Adrenal gland (tissue), 5 donors: ENCODE data around the gene KRTAP9-4.

ENCODE experiments used
- CTCF ChIP-seq, 6 experiments: fragments of 450-650 bp in 4 of 6; fragments of 200-600 bp in 2 of 6; sonication (generic) in 1 of 6; IDR thresholded peaks; 1 replicate in 5 of 6; 2 replicates in 1 of 6; pipeline versions ENCODE4 v1.5.1 to v1.8.0; 2016 to 2021; ENCODE audit warnings: antibody characterized with exemption in 6 of 6, mild to moderate bottlenecking in 2 of 6, moderate library complexity in 1 of 6
- POLR2A ChIP-seq, 2 donors: fragments of 450-650 bp; IDR thresholded peaks; one replicate each; pipeline ENCODE4 v1.6.1; 2017; ENCODE audit warnings: antibody characterized with exemption in 2 of 2, mild to moderate bottlenecking in 2 of 2, moderate library complexity in 1 of 2
- donor health status: DM: no; HTN: no; CAD: no.

GRCh38 chr17:41254861-41255260 is 5.4 kb downstream of the KRTAP9-4 start:
- no peak for TF ChIP-seq CTCF (IDR thresholded peaks at IDR 0.05)
- no peak for TF ChIP-seq POLR2A (IDR thresholded peaks at IDR 0.05)
